Measurements from ENCODE around the gene RBM39. TPM values are rescaled to one million over a fixed set of nuclear protein-coding genes. Genes with fewer than 3 reads are reported as not detected.

Gene RBM39
- polyA plus RNA-seq, 1 of the 3 experiments (the other 2 are of a cell fraction), result 68.4 TPM

DNA sequence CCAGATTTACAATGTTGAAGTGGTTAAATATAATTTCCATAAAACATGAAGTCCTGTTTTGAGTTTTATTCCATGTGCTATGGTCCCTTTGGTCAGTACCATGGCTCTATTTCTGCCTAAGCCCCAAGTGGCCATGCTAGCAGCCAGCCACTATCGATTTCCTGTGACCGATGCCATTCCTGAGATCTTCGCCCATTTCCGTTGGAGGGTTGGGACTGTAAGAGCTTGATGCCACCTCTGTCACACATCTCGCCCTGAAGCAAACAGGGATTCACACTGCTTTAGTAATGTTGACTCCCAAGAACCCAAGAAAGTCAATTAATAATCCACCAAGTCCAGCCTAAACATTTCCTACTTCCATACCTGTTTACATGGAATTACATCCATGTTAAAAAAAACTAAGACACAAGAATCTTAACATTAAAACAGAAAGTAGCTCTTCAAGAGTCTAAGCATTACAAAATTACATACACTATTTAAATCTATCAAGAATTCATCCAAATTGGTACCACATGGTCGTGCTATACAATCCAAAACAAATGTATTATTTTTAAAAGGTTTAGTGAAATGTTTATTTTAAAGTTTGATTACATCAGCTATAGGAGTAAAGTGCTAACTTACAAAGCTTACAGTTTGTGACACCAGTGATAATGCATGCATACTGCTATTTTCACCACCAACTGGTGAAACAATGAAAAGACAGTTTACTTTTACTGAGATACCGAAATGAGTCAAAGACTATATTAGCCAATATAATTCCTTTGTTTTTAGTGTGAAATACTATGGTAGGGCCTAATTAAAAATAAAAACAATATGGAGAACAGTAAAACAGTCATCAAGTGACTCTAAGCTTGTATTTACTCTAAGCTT is 2.5 kb downstream of the RBM39 start:
- H3K36me3 ChIP-seq (replicated peaks in 1 of 2; ENCODE audit: control insufficient read depth in 1 of 2, insufficient read depth in 2 of 2, low read length in 1 of 2), result peaks cover 50 to 61% of the 10 kb centered on the region in 2 experiments

DNA sequence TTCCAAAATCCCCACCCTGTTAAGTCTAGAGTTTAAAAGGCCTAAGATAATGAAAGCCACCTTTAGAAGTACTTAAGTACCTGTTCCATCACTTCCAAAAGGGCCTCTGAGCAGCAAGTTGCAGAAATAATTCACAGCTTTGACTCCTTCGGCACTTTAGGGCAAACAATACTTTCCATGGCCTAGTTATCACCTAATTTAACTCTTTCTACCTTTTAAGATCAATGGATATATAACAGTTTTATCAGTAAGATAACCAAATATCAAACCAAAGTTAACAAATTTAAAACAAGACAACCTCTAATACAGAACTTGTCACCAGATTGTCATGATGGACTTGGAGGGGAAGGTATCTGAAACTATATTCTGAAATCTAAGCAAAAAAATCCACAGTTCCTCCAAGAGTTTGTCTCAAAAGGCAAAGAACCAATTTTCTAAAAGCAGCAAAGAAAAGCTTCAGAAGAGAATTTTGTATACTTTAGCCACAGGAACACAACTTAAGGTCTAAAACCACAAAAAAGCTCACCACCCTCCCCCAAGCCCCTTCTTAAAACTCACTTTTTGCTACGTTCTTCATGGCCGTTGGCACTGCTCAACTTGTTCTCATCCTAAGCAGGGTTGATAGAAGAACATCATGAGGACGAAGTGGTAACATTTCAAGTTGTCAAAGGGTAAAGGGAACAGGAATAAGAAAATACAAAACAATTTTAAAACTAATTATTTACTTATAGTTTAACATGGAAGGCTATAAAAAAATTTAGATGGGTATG is 3.5 kb downstream of the RBM39 start:
- Histone ChIP-seq H4K20me1 (ENCODE audit: insufficient read depth) (peaks cover 77% of the 10 kb centered on the region), H2AFZ (ENCODE audit: low read depth) (no peak overlapping the region), H3K4me2 (peak overlapping the region; percentile 85; the same call in 1 of the 2 replicates), H3K36me3 (replicated peaks in 1 of 2; ENCODE audit: control insufficient read depth in 1 of 2, insufficient read depth in 2 of 2, low read length in 1 of 2) (peaks cover 59 to 71% of the 10 kb centered on the region in 2 experiments), H3K9me3 (no peaks in the 10 kb centered on the region), H3K4me1 (ENCODE audit: control insufficient read depth in 1 of 2, insufficient read depth in 2 of 2, low read depth in 1 of 2, low read length in 1 of 2) (peaks cover 12 to 23% of the 10 kb centered on the region in 2 experiments; a peak in 3 of 4 replicates), H3F3A (replicated peaks; ENCODE audit: insufficient read depth) (peaks cover 23% of the 10 kb centered on the region), H3K27ac (ENCODE audit: low read depth in 2 of 2, low read length in 1 of 2) (no peak overlapping the region), H3K4me3 (ENCODE audit: low read depth in 2 of 2, low read length in 1 of 2) (no peak overlapping the region), H3K27me3 (ENCODE audit: insufficient read depth) (no peaks in the 10 kb centered on the region), H3K9ac (no peak overlapping the region), H3K79me2 (ENCODE audit: insufficient read depth) (peaks cover 96% of the 10 kb centered on the region), H3K9me2 (no peaks in the 10 kb centered on the region)
- 79% methylated on average over 4 of the region's 4 CpGs for WGBS (ENCODE audit: low lambda C conversion rate)
- CTCF ChIA-PET, result interaction anchor here (0.8 to 1.9 kb wide), 4 partner anchors 8 to 146 kb away, joined by 3 to 6 read pairs (median 4); no protein-coding TSS in a partner anchor
- TF ChIP-seq GABPA (IDR thresholded peaks at IDR 0.05; ENCODE audit: low read depth) (no peak), FOXM1 (IDR thresholded peaks at IDR 0.05; ENCODE audit: low read depth) (no peak), YY1 (IDR thresholded peaks at IDR 0.05; ENCODE audit: low read depth) (no peak), JUND (IDR thresholded peaks at IDR 0.05) (no peak), TCF12 (IDR thresholded peaks at IDR 0.05) (no peak)
- TF ChIP-seq, protein P1, sequence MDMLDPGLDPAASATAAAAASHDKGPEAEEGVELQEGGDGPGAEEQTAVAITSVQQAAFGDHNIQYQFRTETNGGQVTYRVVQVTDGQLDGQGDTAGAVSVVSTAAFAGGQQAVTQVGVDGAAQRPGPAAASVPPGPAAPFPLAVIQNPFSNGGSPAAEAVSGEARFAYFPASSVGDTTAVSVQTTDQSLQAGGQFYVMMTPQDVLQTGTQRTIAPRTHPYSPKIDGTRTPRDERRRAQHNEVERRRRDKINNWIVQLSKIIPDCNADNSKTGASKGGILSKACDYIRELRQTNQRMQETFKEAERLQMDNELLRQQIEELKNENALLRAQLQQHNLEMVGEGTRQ (IDR thresholded peaks at IDR 0.05; ENCODE audit: borderline replicate concordance, low read depth, low read length), result no peak
- POLR2A ChIA-PET, result no interaction called here
- no peak for DNase-seq

More for the DNA sequence above, 2.5 kb downstream of the RBM39 start:
- peaks cover 86% of the 10 kb centered on the region for H3K79me2 ChIP-seq (ENCODE audit: insufficient read depth)
- no peaks in the 10 kb centered on the region for H3K9me2 ChIP-seq
- no peaks in the 10 kb centered on the region for H3K27me3 ChIP-seq (ENCODE audit: insufficient read depth)
- TF ChIP-seq, protein P2, sequence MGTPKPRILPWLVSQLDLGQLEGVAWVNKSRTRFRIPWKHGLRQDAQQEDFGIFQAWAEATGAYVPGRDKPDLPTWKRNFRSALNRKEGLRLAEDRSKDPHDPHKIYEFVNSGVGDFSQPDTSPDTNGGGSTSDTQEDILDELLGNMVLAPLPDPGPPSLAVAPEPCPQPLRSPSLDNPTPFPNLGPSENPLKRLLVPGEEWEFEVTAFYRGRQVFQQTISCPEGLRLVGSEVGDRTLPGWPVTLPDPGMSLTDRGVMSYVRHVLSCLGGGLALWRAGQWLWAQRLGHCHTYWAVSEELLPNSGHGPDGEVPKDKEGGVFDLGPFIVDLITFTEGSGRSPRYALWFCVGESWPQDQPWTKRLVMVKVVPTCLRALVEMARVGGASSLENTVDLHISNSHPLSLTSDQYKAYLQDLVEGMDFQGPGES (IDR thresholded peaks at IDR 0.05; ENCODE audit: low read depth, low read length), result no peak
- TF ChIP-seq TEAD4 (IDR thresholded peaks at IDR 0.05; ENCODE audit: borderline replicate concordance, insufficient read depth) (no peak), RAD21 (IDR thresholded peaks at IDR 0.05; ENCODE audit: low read length) (peak; percentile 16), GATA2 (CRISPR knock-in tag; IDR thresholded peaks at IDR 0.05) (no peak), MXI1 (IDR thresholded peaks at IDR 0.05; ENCODE audit: low read depth, low read length) (peak; percentile 31; the same call in 1 of the 2 replicates)
- TF ChIP-seq, protein P3, sequence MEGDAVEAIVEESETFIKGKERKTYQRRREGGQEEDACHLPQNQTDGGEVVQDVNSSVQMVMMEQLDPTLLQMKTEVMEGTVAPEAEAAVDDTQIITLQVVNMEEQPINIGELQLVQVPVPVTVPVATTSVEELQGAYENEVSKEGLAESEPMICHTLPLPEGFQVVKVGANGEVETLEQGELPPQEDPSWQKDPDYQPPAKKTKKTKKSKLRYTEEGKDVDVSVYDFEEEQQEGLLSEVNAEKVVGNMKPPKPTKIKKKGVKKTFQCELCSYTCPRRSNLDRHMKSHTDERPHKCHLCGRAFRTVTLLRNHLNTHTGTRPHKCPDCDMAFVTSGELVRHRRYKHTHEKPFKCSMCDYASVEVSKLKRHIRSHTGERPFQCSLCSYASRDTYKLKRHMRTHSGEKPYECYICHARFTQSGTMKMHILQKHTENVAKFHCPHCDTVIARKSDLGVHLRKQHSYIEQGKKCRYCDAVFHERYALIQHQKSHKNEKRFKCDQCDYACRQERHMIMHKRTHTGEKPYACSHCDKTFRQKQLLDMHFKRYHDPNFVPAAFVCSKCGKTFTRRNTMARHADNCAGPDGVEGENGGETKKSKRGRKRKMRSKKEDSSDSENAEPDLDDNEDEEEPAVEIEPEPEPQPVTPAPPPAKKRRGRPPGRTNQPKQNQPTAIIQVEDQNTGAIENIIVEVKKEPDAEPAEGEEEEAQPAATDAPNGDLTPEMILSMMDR (IDR thresholded peaks at IDR 0.05), result peak; percentile 51
- no peaks in the 10 kb centered on the region for H3K9me3 ChIP-seq
- 57% methylated on average over 7 of the region's 7 CpGs for WGBS (ENCODE audit: low lambda C conversion rate)
- DNase-seq, result peak; percentile 6
- H3K4me2 ChIP-seq, result peak overlapping the region; percentile 85
- H3K27ac ChIP-seq (ENCODE audit: low read depth in 2 of 2, low read length in 1 of 2), result peak overlapping the region in 1 of 2 experiments; percentile 99; a peak in 1 of 4 replicates
- H3F3A ChIP-seq (replicated peaks; ENCODE audit: insufficient read depth), result peaks cover 24% of the 10 kb centered on the region
- peak overlapping the region; percentile 100 for H3K9ac ChIP-seq
- H3K4me1 ChIP-seq (ENCODE audit: control insufficient read depth in 1 of 2, insufficient read depth in 2 of 2, low read depth in 1 of 2, low read length in 1 of 2), result peaks cover 12 to 25% of the 10 kb centered on the region in 2 experiments; a peak in 3 of 4 replicates
- no peak overlapping the region for H2AFZ ChIP-seq (ENCODE audit: low read depth)
- peaks cover 68% of the 10 kb centered on the region for H4K20me1 ChIP-seq (ENCODE audit: insufficient read depth)
- CTCF ChIA-PET, result interaction anchor here (0.7 to 1.9 kb wide), 11 partner anchors 9 to 231 kb away, joined by 3 to 6 read pairs (median 3); partner anchors contain the start of gene SCAND1
- H3K4me3 ChIP-seq (ENCODE audit: low read depth in 2 of 2, low read length in 1 of 2), result peak overlapping the region; percentile 79 to 82
- POLR2A ChIA-PET, result interaction anchor here (0.7 kb wide), 1 partner anchor 117 kb away, joined by 5 read pairs; no protein-coding TSS in a partner anchor

Measured in SK-N-SH (cell line).